Measurements from ENCODE around the gene COL12A1. TPM values are rescaled to one million over a fixed set of nuclear protein-coding genes. Genes with fewer than 3 reads are reported as not detected.
"Not testable (repeated sequence)": the region's sequence is repeated elsewhere in the genome, so short reads cannot be mapped to it uniquely, and the experiment has no call there.

COL12A1 gene
- total and polyA plus RNA-seq, 2 donors: 54.8 to 470 TPM

- H3K4me3 ChIP-seq (ENCODE audit: low read depth, low read length): peak overlapping the region; percentile 56
- no peak for DNase-seq (ENCODE audit: extremely low spot score)
- 35% methylated on average over 35 of the region's 35 CpGs for WGBS
- peak overlapping the region; percentile 53 for H3K27ac ChIP-seq (ENCODE audit: low read depth)
- no peaks in the 10 kb centered on the region for H3K36me3 ChIP-seq (ENCODE audit: insufficient read depth)
- no peaks in the 10 kb centered on the region for H3K4me1 ChIP-seq (ENCODE audit: insufficient read depth)
These were observed 906 bp upstream of the COL12A1 start for GRCh38 chr6:75206576-75207342.

GRCh38 chr6:75204959-75205775 is 686 bp downstream of the COL12A1 start:
- H3K27ac ChIP-seq (ENCODE audit: low read depth): peak overlapping the region; percentile 60
- peak overlapping the region; percentile 56 for H3K4me3 ChIP-seq (ENCODE audit: low read depth, low read length)
- no peaks in the 10 kb centered on the region for H3K4me1 ChIP-seq (ENCODE audit: insufficient read depth)
- DNase-seq (ENCODE audit: extremely low spot score): no peak
- H3K36me3 ChIP-seq (ENCODE audit: insufficient read depth): no peaks in the 10 kb centered on the region
- WGBS: under 1% methylated on average over 47 of the region's 47 CpGs

- WGBS: under 1% methylated on average over 35 of the region's 35 CpGs
- no peaks in the 10 kb centered on the region for H3K4me1 ChIP-seq (ENCODE audit: insufficient read depth)
- no peaks in the 10 kb centered on the region for H3K36me3 ChIP-seq (ENCODE audit: insufficient read depth)
- DNase-seq (ENCODE audit: extremely low spot score): no peak
- peak overlapping the region; percentile 13 for H3K27ac ChIP-seq (ENCODE audit: low read depth)
- peak overlapping the region; percentile 56 for H3K4me3 ChIP-seq (ENCODE audit: low read depth, low read length)
These were observed 1.5 kb downstream of the COL12A1 start for GRCh38 chr6:75204217-75204958.

GRCh38 chr6:75203721-75204120 is 2.1 kb downstream of the COL12A1 start:
- 18% methylated on average over 5 of the region's 5 CpGs for WGBS
- no peaks in the 10 kb centered on the region for H3K36me3 ChIP-seq (ENCODE audit: insufficient read depth)
- no peak for DNase-seq (ENCODE audit: extremely low spot score)
- H3K4me1 ChIP-seq (ENCODE audit: insufficient read depth): no peaks in the 10 kb centered on the region
- H3K4me3 ChIP-seq (ENCODE audit: low read depth, low read length): peak overlapping the region; percentile 3
- H3K27ac ChIP-seq (ENCODE audit: low read depth): no peak overlapping the region

- no peak overlapping the region for H3K27ac ChIP-seq (ENCODE audit: low read depth)
These were observed 3.1 kb downstream of the COL12A1 start for GRCh38 chr6:75202676-75203131.

GRCh38 chr6:75201901-75202672 is 3.8 kb downstream of the COL12A1 start:
- Histone ChIP-seq H3K27ac (ENCODE audit: low read depth) (peak overlapping the region; percentile 26), H3K36me3 (ENCODE audit: insufficient read depth) (no peaks in the 10 kb centered on the region), H3K4me1 (ENCODE audit: insufficient read depth) (no peaks in the 10 kb centered on the region), H3K4me3 (ENCODE audit: low read depth, low read length) (peak overlapping the region; percentile 33)
- no peak for DNase-seq (ENCODE audit: extremely low spot score)
- 41% methylated on average over 46 of the region's 46 CpGs for WGBS

More at GRCh38 chr6:75202676-75203131, 3.1 kb downstream of the COL12A1 start:
- no peaks in the 10 kb centered on the region for H3K36me3 ChIP-seq (ENCODE audit: insufficient read depth)
- DNase-seq (ENCODE audit: extremely low spot score): no peak
- H3K4me1 ChIP-seq (ENCODE audit: insufficient read depth): no peaks in the 10 kb centered on the region
- 69% methylated on average over 12 of the region's 12 CpGs for WGBS
- H3K4me3 ChIP-seq (ENCODE audit: low read depth, low read length): peak overlapping the region; percentile 33

GRCh38 chr6:75201021-75201420 is 4.8 kb downstream of the COL12A1 start:
- WGBS: 12% methylated on average over 1 of the region's 1 CpG
- Histone ChIP-seq H3K4me3 (ENCODE audit: low read depth, low read length) (no peak overlapping the region), H3K4me1 (ENCODE audit: insufficient read depth) (no peaks in the 10 kb centered on the region), H3K36me3 (ENCODE audit: insufficient read depth) (no peaks in the 10 kb centered on the region), H3K27ac (ENCODE audit: low read depth) (no peak overlapping the region)
- DNase-seq (ENCODE audit: extremely low spot score): no peak

GRCh38 chr6:75199889-75200288 is 6.0 kb downstream of the COL12A1 start:
- no peaks in the 10 kb centered on the region for H3K4me1 ChIP-seq (ENCODE audit: insufficient read depth)
- no peaks in the 10 kb centered on the region for H3K36me3 ChIP-seq (ENCODE audit: insufficient read depth)
- 72% methylated on average over 3 of the region's 3 CpGs for WGBS
- no peak for DNase-seq (ENCODE audit: extremely low spot score)
- no peak overlapping the region for H3K27ac ChIP-seq (ENCODE audit: low read depth)
- H3K4me3 ChIP-seq (ENCODE audit: low read depth, low read length): no peak overlapping the region

- WGBS: 59% methylated on average over 2 of the region's 2 CpGs
- H3K4me3 ChIP-seq (ENCODE audit: low read depth, low read length): no peak overlapping the region
- H3K27ac ChIP-seq (ENCODE audit: low read depth): no peak overlapping the region
- DNase-seq (ENCODE audit: extremely low spot score): no peak
- no peaks in the 10 kb centered on the region for H3K36me3 ChIP-seq (ENCODE audit: insufficient read depth)
- H3K4me1 ChIP-seq (ENCODE audit: insufficient read depth): no peaks in the 10 kb centered on the region
These were observed 9.7 kb downstream of the COL12A1 start for GRCh38 chr6:75196081-75196687.

GRCh38 chr6:75188221-75188925 is 17.5 kb downstream of the COL12A1 start:
- Histone ChIP-seq H3K27ac (ENCODE audit: low read depth) (no peak overlapping the region), H3K4me3 (ENCODE audit: low read depth, low read length) (no peak overlapping the region), H3K36me3 (ENCODE audit: insufficient read depth) (no peaks in the 10 kb centered on the region), H3K4me1 (ENCODE audit: insufficient read depth) (no peaks in the 10 kb centered on the region)
- no peak for DNase-seq (ENCODE audit: extremely low spot score)
- 69% methylated on average over 3 of the region's 3 CpGs for WGBS

- H3K27ac ChIP-seq (ENCODE audit: low read depth); DNase-seq (ENCODE audit: extremely low spot score); H3K36me3 ChIP-seq (ENCODE audit: insufficient read depth); H3K4me1 ChIP-seq (ENCODE audit: insufficient read depth); H3K4me3 ChIP-seq (ENCODE audit: low read depth, low read length): not testable (repeated sequence)
- 49% methylated on average over 2 of the region's 2 CpGs for whole genome bisulfite sequencing
These were observed 19.3 kb downstream of the COL12A1 start for GRCh38 chr6:75186581-75186980.

- no peaks in the 10 kb centered on the region for H3K4me1 ChIP-seq (ENCODE audit: insufficient read depth)
- no peak overlapping the region for H3K4me3 ChIP-seq (ENCODE audit: low read depth, low read length)
- 52% methylated on average over 5 of the region's 5 CpGs for WGBS
- DNase-seq (ENCODE audit: extremely low spot score): no peak
- H3K36me3 ChIP-seq (ENCODE audit: insufficient read depth): no peaks in the 10 kb centered on the region
- H3K27ac ChIP-seq (ENCODE audit: low read depth): no peak overlapping the region
These were observed 22.7 kb downstream of the COL12A1 start for GRCh38 chr6:75183099-75183541.
